Right cardiac atrium (tissue), 5 donors: ENCODE data around the gene UBALD2. TPM values are rescaled to one million over a fixed set of nuclear protein-coding genes. Genes with fewer than 3 reads are reported as not detected.
"Not testable (repeated sequence)": the region's sequence is repeated elsewhere in the genome, so short reads cannot be mapped to it uniquely, and the experiment has no call there.

Experiments
- ATAC-seq, 2 donors: fragments of 200-7000 bp; cut with Tn5 transposase; one replicate each; pipeline versions ENCODE4 v1.8.0 to v1.9.1; 2020; ENCODE audit warnings: moderate library complexity in 2 of 2, mild to moderate bottlenecking in 1 of 2
- DNase-seq, 3 donors: peaks; one replicate each; pipeline ENCODE4 v3.0.0-alpha.2; 2020
- H3K27ac ChIP-seq: one replicate; pipeline ENCODE4 v1.5.1; 2013; ENCODE audit warnings: mild to moderate bottlenecking, low read length, control low read depth, moderate library complexity
- H3K27me3 ChIP-seq: one replicate; pipeline ENCODE4 v1.6.1; 2013; ENCODE audit not compliant: control insufficient read depth, insufficient read depth
- H3K4me1 ChIP-seq: one replicate; pipeline ENCODE4 v1.6.1; 2013; ENCODE audit warnings: low read length; ENCODE audit not compliant: control insufficient read depth, insufficient read depth
- H3K4me3 ChIP-seq: one replicate; pipeline ENCODE4 v1.5.1; 2013; ENCODE audit warnings: low read length, control low read depth
- H3K9me3 ChIP-seq: one replicate; pipeline ENCODE4 v1.6.1; 2013; ENCODE audit warnings: low read length; ENCODE audit not compliant: control insufficient read depth
- WGBS: extraction: QIAGEN DNeasy Blood & Tissue Kit; methylation state at CpG from one replicate; pipeline ENCODE4 v1.1.7; 2013; 5-methylcytosine and 5-hydroxymethylcytosine counted together
- intact Hi-C, 4 donors: fragments of 100-400 bp; cut with DNase I; formaldehyde crosslinking; loops; one replicate each; pipeline versions ENCODE4 v1.11.0 to v1.14.0; 2022 to 2023
- polyA plus RNA-seq: library from polyadenylated mRNA; stranded (reverse); fragments of 200-250 nt; gene quantifications from one replicate; pipeline ENCODE4 v1.2.3, GENCODE V29; 2013
- total RNA-seq, 4 donors: library from RNA; stranded (reverse); fragmentation: NEBNext Ultra II Directional; extraction: Animal tissue kit (Norgen Biotek cat#: 25700); gene quantifications; one replicate each; pipeline ENCODE4 v1.2.1, GENCODE V29; 2021
- donor health status: healthy with polysubstance abuse.
- donor health status: DM: no; HTN: yes; CAD: no.
- donor health status: DM: no; HTN: no; CAD: no.
- donor health status: DM: no; HTN: yes; CAD: no; lungs with severe emphysema.
- donor health status: DM: yes; HTN: yes; CAD: no.

Gene UBALD2
- total and polyA plus RNA-seq, 5 donors = 19.5 to 28.9 (median 20.6) TPM

DNA sequence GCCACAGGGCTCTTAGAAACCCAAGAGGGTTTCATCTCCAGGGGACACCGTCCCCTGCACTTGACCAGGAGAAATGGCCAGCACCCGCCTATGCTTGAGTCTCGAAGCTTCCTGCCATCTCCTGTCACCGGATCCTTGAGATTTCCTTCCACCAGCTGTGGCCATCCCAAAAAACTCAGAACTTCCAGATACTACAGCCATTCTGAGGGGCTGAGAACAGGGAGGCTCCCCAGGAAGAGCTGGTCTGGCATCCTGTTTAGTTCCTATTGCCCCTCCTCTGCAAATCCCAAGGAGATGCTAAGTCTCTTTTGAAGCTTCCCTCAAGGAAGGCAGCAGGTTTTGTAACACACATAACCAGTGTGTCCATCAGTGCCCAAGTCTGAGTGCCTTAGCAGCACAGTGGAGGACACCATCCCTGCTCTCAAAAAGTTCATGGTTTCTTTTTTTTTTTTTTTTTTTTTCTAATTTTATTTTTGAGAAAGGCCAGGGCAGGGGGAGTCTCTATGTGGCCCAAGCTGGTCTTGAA is 2.0 kb downstream of the UBALD2 start:
- intact Hi-C loops = no loop called here
- DNase-seq (no peak), ATAC-seq (no peak)
- Histone ChIP-seq H3K9me3 (no peaks in the 10 kb centered on the region), H3K4me1 (peaks cover 20% of the 10 kb centered on the region), H3K27me3 (no peaks in the 10 kb centered on the region), H3K27ac (peak overlapping the region; percentile 64), H3K4me3 (peak overlapping the region; percentile 94)
- 62% methylated on average over 4 of the region's 4 CpGs for WGBS

GRCh38 chr17:76267581-76268001 is 2.4 kb downstream of the UBALD2 start:
- H3K27ac ChIP-seq, H3K4me3 ChIP-seq, H3K27me3 ChIP-seq, ATAC-seq, H3K9me3 ChIP-seq, intact Hi-C loops: not testable (repeated sequence)
- 86% methylated on average over 13 of the region's 13 CpGs for WGBS
- peak in 1 of 3 donors; percentile 10 for DNase-seq
- H3K4me1 ChIP-seq = peaks cover 20% of the 10 kb centered on the region

DNA sequence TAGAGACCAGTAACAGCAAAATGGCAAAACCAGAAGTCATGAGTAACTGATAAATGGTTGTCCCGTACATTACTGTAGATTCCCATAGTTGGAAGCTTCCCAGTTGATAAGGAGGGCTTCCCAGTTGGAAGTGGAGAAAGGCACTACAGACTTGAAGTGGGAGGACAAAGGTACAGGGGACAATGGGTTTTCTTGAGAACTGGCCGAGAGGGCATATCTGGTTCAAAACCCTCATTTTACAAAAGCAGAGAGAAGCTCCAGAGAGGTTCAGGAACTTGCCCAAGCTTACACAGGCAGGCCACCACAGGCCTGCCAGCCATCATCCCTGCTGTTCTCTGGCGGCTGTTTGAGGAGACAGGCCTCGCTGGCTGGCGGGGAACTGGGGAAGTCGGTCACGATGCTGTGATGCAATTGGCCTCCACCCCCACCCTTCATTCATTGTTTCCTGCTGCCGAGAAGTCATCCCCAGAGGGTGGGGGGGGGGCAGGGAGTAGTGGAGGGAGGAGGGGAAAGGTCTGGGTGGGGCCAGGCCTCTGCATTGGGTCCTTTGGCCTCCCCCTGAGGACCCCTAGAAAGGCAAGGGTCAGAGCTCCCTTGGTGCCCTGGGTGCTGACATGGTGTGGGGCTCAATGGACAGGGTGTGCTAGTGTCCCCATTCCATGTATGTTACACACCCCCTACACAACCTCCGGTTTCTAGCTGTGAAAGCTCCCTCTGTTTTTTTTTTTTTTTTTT is 3.0 kb downstream of the UBALD2 start:
- ATAC-seq = peak; percentile 21 to 49
- H3K4me1 ChIP-seq = peaks cover 20% of the 10 kb centered on the region
- WGBS = 9% methylated on average over 9 of the region's 9 CpGs
- peak; percentile 87 to 92 (median 90) for DNase-seq
- intact Hi-C loops = no loop called here
- no peaks in the 10 kb centered on the region for H3K27me3 ChIP-seq
- no peak overlapping the region for H3K4me3 ChIP-seq
- H3K27ac ChIP-seq = peak overlapping the region; percentile 78
- no peaks in the 10 kb centered on the region for H3K9me3 ChIP-seq

- peak overlapping the region; percentile 48 for H3K27ac ChIP-seq
- intact Hi-C loops = no loop called here
- WGBS = 66% methylated on average over 12 of the region's 12 CpGs
- peaks cover 20% of the 10 kb centered on the region for H3K4me1 ChIP-seq
- ATAC-seq = no peak
- no peaks in the 10 kb centered on the region for H3K9me3 ChIP-seq
- H3K4me3 ChIP-seq = no peak overlapping the region
- no peaks in the 10 kb centered on the region for H3K27me3 ChIP-seq
- peak in 2 of 3 donors; percentile 17 to 55 for DNase-seq
These were observed 4.1 kb downstream of the UBALD2 start for GRCh38 chr17:76268991-76269981.

DNA sequence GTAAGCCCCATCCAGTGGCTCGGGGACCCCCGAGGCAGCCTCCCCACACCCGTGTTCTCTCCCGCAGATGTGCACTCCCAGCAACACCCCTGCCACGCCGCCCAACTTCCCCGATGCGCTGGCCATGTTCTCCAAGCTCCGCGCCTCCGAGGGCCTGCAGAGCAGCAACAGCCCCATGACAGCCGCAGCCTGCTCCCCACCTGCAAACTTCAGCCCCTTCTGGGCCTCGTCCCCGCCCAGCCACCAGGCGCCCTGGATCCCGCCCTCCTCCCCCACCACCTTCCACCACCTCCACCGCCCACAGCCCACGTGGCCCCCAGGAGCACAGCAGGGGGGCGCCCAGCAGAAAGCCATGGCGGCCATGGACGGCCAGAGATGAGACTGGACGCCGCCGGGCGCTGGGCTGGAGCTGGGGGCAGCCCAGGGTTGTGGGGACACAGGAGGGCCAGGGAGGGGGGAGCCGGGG is 5.0 kb downstream of the UBALD2 start:
- no peak overlapping the region for H3K4me3 ChIP-seq
- DNase-seq (peak in 1 of 3 donors; percentile 47), ATAC-seq (no peak)
- H3K4me1 ChIP-seq = peaks cover 20% of the 10 kb centered on the region
- no peaks in the 10 kb centered on the region for H3K27me3 ChIP-seq
- intact Hi-C loops = no loop called here
- H3K9me3 ChIP-seq = no peaks in the 10 kb centered on the region
- H3K27ac ChIP-seq = no peak overlapping the region
- WGBS = 87% methylated on average over 26 of the region's 26 CpGs

- no peak for ATAC-seq
- Histone ChIP-seq H3K4me1 (peaks cover 20% of the 10 kb centered on the region), H3K27ac (no peak overlapping the region), H3K27me3 (no peaks in the 10 kb centered on the region), H3K4me3 (no peak overlapping the region), H3K9me3 (no peaks in the 10 kb centered on the region)
- intact Hi-C loops = no loop called here
- peak in 1 of 3 donors; percentile 55 for DNase-seq
- WGBS = 80% methylated on average over 14 of the region's 14 CpGs
These were observed 5.9 kb downstream of the UBALD2 start for GRCh38 chr17:76270770-76271668.

GRCh38 chr17:76271669-76272540 is 6.8 kb downstream of the UBALD2 start:
- peak in 2 of 3 donors; percentile 63 to 70 for DNase-seq
- Histone ChIP-seq H3K9me3 (no peaks in the 10 kb centered on the region), H3K4me3 (no peak overlapping the region), H3K27me3 (no peaks in the 10 kb centered on the region), H3K27ac (no peak overlapping the region), H3K4me1 (peaks cover 18% of the 10 kb centered on the region)
- peak; percentile 7 to 14 for ATAC-seq
- intact Hi-C loops = no loop called here
- WGBS = 18% methylated on average over 38 of the region's 38 CpGs

DNA sequence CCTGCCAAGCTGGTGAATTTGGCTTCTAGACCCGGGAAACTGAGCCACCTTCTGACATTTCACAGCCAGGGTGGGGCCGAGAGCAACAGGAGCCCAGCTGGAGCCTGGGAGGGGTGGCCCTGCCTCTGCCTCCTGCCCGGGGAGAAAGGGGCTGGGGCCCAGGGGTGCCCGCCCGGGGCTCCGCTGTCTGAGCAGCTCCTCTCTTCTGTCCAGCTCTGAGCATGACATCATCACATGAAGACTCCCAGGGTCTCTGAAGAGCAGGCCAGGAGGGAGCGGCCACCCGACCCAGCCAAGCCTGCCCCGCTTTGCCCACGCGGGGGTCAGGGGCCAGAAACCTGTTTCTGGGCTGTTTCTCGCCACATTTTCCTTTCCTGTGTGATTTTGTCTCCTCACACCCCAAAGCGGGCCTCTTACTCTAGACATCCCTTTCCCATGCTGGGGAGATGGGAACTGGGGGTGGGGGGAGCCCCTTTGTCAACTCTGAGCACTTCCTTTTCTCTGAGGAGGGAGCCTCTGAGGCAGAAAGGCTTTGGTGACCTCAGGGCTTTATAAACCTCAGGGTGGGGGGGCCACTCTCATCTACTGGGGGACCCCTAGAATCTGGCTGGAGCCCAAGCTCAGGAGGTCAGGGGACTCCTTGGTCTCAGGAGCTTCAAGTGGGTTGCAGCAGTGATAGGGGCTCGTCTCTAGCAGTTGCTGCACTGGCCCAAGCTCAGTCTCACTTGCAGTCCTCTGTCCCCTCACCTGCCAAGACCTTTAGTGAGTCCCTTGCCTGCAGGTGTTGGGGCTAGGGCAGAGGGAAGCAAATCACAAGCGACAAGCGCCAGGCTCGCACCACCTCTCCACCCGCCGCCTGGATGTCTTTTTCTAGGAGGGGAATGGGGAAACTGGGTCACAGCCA is 7.6 kb downstream of the UBALD2 start:
- intact Hi-C loops = no loop called here
- Histone ChIP-seq H3K27ac (no peak overlapping the region), H3K27me3 (no peaks in the 10 kb centered on the region), H3K4me1 (peaks cover 15% of the 10 kb centered on the region), H3K4me3 (no peak overlapping the region), H3K9me3 (no peaks in the 10 kb centered on the region)
- DNase-seq (peak in 1 of 3 donors; percentile 77), ATAC-seq (peak; percentile 6)
- WGBS = 55% methylated on average over 19 of the region's 19 CpGs
